ENCODE results near the gene FOXP2. TPM values are rescaled to one million over a fixed set of nuclear protein-coding genes. Genes with fewer than 3 reads are reported as not detected.
A peak's percentile ranks its signal among the peaks of the same experiment; 100 is the strongest.

Gene FOXP2
- total RNA-seq, 1 experiment from 2014 or later, result 0.17 TPM

- TF ChIP-seq ATF2 (CRISPR knock-in tag; IDR thresholded peaks at IDR 0.05; ENCODE audit: borderline replicate concordance, low read depth), result no peak
- no peak for TF ChIP-seq NFE2L1 (CRISPR knock-in tag; IDR thresholded peaks at IDR 0.05)
- TF ChIP-seq, protein P1, sequence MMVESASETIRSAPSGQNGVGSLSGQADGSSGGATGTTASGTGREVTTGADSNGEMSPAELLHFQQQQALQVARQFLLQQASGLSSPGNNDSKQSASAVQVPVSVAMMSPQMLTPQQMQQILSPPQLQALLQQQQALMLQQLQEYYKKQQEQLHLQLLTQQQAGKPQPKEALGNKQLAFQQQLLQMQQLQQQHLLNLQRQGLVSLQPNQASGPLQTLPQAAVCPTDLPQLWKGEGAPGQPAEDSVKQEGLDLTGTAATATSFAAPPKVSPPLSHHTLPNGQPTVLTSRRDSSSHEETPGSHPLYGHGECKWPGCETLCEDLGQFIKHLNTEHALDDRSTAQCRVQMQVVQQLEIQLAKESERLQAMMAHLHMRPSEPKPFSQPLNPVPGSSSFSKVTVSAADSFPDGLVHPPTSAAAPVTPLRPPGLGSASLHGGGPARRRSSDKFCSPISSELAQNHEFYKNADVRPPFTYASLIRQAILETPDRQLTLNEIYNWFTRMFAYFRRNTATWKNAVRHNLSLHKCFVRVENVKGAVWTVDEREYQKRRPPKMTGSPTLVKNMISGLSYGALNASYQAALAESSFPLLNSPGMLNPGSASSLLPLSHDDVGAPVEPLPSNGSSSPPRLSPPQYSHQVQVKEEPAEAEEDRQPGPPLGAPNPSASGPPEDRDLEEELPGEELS (CRISPR knock-in tag; IDR thresholded peaks at IDR 0.05), result no peak
These were observed 242.7 kb downstream of the FOXP2 start (continued) for GRCh38 chr7:114657279-114657678.

- ChIA-PET POLR2A (no interaction called here), CTCF (interaction anchor here (0.9 to 1.2 kb wide), 2 partner anchors 231 to 576 kb away, joined by 3 to 5 read pairs; no protein-coding TSS in a partner anchor)
- no peak for DNase-seq (ENCODE audit: low spot score)
- no peak overlapping the region for H3K4me3 Mint-ChIP-seq
- no peaks in the 10 kb centered on the region for H3K9me3 Mint-ChIP-seq
- H3K27ac Mint-ChIP-seq, result peak overlapping the region; percentile 47; the same call in 1 of the 2 replicates
- peaks cover 70% of the 10 kb centered on the region for H3K4me1 Mint-ChIP-seq
- ATAC-seq, result no peak
- H3K36me3 Mint-ChIP-seq, result no peaks in the 10 kb centered on the region
- no peaks in the 10 kb centered on the region for H3K27me3 Mint-ChIP-seq (ENCODE audit: low read depth)
- no peak for TF ChIP-seq ZNF121 (CRISPR knock-in tag; IDR thresholded peaks at IDR 0.05)
- TF ChIP-seq, protein P2, sequence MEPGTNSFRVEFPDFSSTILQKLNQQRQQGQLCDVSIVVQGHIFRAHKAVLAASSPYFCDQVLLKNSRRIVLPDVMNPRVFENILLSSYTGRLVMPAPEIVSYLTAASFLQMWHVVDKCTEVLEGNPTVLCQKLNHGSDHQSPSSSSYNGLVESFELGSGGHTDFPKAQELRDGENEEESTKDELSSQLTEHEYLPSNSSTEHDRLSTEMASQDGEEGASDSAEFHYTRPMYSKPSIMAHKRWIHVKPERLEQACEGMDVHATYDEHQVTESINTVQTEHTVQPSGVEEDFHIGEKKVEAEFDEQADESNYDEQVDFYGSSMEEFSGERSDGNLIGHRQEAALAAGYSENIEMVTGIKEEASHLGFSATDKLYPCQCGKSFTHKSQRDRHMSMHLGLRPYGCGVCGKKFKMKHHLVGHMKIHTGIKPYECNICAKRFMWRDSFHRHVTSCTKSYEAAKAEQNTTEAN (CRISPR knock-in tag; IDR thresholded peaks at IDR 0.05), result no peak
- TF ChIP-seq, protein P3, sequence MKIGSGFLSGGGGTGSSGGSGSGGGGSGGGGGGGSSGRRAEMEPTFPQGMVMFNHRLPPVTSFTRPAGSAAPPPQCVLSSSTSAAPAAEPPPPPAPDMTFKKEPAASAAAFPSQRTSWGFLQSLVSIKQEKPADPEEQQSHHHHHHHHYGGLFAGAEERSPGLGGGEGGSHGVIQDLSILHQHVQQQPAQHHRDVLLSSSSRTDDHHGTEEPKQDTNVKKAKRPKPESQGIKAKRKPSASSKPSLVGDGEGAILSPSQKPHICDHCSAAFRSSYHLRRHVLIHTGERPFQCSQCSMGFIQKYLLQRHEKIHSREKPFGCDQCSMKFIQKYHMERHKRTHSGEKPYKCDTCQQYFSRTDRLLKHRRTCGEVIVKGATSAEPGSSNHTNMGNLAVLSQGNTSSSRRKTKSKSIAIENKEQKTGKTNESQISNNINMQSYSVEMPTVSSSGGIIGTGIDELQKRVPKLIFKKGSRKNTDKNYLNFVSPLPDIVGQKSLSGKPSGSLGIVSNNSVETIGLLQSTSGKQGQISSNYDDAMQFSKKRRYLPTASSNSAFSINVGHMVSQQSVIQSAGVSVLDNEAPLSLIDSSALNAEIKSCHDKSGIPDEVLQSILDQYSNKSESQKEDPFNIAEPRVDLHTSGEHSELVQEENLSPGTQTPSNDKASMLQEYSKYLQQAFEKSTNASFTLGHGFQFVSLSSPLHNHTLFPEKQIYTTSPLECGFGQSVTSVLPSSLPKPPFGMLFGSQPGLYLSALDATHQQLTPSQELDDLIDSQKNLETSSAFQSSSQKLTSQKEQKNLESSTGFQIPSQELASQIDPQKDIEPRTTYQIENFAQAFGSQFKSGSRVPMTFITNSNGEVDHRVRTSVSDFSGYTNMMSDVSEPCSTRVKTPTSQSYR (CRISPR knock-in tag; IDR thresholded peaks at IDR 0.05), result no peak
These were observed 243.6 kb downstream of the FOXP2 start for GRCh38 chr7:114658216-114658615.

DNA sequence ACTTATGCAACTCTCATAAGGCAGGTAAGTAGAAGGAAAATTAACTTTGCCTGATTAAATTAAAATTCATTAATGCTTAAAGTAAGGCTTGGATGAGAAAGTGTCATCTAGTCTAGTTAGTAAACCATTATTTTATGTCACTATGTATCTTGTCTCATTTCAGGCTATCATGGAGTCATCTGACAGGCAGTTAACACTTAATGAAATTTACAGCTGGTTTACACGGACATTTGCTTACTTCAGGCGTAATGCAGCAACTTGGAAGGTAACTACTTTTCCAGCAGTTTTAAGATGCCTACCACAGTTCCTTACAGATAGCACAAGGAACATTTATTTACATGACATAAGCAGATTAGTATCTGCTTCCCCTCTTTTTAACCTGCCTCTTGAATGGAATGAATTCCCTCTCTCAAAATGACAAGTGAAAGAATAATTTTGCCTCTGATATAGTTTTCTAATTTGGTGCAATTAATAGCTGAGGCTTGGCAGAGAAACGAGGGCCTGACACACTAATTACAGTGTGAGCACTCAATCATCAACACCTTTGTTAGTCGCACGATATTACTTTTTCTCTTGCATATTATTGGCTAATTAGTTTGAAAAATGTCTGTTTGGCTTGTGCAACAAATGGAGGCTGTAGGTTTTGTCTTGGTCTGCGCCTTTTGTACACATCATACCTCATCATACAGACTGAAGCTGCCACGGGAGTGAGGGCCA lies 245.0 kb downstream of the FOXP2 start:
- DNase-seq (ENCODE audit: low spot score), result no peak
- ChIA-PET CTCF (interaction anchor here (0.6 to 4.3 kb wide), 2 partner anchors 32 to 232 kb away, joined by 3 to 48 read pairs; no protein-coding TSS in a partner anchor), POLR2A (no interaction called here)
- H3K36me3 Mint-ChIP-seq, result no peaks in the 10 kb centered on the region
- 0 out of 2 replicates have a peak overlapping the region, but pooled peaks have one; percentile 32 for H3K27ac Mint-ChIP-seq
- H3K27me3 Mint-ChIP-seq (ENCODE audit: low read depth), result no peaks in the 10 kb centered on the region
- no peak overlapping the region for H3K4me3 Mint-ChIP-seq
- ATAC-seq, result no peak; the same call in 1 of the 2 replicates
- H3K4me1 Mint-ChIP-seq, result peaks cover 61% of the 10 kb centered on the region
- H3K9me3 Mint-ChIP-seq, result no peaks in the 10 kb centered on the region
- TF ChIP-seq ZNF138 (CRISPR knock-in tag; conservative IDR thresholded peaks at IDR 0.05), result no peak
- TF ChIP-seq, protein P4, sequence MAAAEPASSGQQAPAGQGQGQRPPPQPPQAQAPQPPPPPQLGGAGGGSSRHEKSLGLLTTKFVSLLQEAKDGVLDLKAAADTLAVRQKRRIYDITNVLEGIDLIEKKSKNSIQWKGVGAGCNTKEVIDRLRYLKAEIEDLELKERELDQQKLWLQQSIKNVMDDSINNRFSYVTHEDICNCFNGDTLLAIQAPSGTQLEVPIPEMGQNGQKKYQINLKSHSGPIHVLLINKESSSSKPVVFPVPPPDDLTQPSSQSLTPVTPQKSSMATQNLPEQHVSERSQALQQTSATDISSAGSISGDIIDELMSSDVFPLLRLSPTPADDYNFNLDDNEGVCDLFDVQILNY (CRISPR knock-in tag; IDR thresholded peaks at IDR 0.05), result no peak
- no peak for TF ChIP-seq JAZF1 (CRISPR knock-in tag; IDR thresholded peaks at IDR 0.05)
- TF ChIP-seq ZNF232 (CRISPR knock-in tag; IDR thresholded peaks at IDR 0.05), result no peak
- no peak for TF ChIP-seq TEAD1 (CRISPR knock-in tag; IDR thresholded peaks at IDR 0.05)
- no peak for TF ChIP-seq ZSCAN18 (CRISPR knock-in tag; IDR thresholded peaks at IDR 0.05)
- no peak for TF ChIP-seq TEAD4 (CRISPR knock-in tag; IDR thresholded peaks at IDR 0.05)
- no peak for TF ChIP-seq CDX4 (CRISPR knock-in tag; IDR thresholded peaks at IDR 0.05; ENCODE audit: borderline replicate concordance)
- TF ChIP-seq E2F4 (CRISPR knock-in tag; IDR thresholded peaks at IDR 0.05; ENCODE audit: borderline replicate concordance, low read depth), result no peak
- TF ChIP-seq, protein P3 (CRISPR knock-in tag; IDR thresholded peaks at IDR 0.05), result no peak
- TF ChIP-seq RORB (CRISPR knock-in tag; IDR thresholded peaks at IDR 0.05), result no peak

Data from WTC11 (cell line).